NCI-H1092 (cell line): ENCODE data around the gene GABRG3.
"Not testable (repeated sequence)": the region's sequence is repeated elsewhere in the genome, so short reads cannot be mapped to it uniquely, and the experiment has no call there.

Experiments used
- DNase-seq: peaks from one replicate; lab custom pipeline; 2025; lab: John Stamatoyannopoulos, UW

Gene GABRG3

DNA sequence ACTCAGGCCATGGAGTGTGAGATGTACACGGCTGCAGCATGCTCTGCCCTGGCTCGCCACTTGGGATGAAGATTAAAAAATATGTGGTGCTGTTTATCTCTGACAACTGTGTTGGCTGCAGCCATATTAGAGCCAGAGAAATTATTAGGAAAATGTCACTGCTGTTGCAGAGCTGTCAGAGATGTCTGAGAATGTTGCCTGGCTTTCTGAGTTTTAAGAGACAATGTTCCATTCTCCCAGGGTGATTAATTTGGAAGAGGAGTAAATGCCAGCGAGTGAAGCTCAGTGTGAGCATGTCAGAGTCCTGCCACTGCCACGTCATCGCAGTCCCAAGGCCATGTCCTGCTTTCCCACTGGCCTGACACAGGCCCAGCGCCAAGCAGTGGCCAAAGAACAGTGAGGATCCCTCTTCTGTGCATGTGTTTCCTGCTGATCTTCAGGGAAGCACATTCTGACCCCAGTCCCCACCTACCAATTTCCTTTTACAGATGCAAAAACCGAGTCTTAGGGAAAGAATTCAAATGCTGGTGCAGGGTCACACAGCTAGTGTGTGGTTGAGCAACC lies 370.9 kb downstream of the GABRG3 start:
- DNase-seq = no peak

- DNase-seq = no peak
Measured at GRCh38 chr15:27342991-27343390, 372.0 kb downstream of the GABRG3 start.

DNA sequence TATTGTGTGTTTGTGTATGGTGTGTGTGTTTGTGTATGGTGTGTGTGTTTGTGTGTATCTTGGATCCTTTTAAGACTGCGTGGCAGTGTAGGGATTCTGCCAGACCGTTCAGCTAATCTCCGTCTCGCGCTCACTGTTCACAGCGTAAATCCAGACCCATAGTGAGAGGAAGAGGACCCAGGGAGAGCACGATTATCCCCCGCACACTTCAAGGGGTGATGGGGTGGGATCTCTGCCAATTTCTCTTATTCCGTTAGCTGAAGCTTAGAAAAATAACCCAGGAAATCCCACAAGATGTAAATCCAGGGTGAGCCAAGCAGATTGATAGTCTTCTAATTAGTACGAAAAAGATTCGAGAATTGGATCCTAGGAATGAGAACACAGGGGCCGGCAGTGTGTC lies 381.2 kb downstream of the GABRG3 start:
- no peak for DNase-seq

DNA sequence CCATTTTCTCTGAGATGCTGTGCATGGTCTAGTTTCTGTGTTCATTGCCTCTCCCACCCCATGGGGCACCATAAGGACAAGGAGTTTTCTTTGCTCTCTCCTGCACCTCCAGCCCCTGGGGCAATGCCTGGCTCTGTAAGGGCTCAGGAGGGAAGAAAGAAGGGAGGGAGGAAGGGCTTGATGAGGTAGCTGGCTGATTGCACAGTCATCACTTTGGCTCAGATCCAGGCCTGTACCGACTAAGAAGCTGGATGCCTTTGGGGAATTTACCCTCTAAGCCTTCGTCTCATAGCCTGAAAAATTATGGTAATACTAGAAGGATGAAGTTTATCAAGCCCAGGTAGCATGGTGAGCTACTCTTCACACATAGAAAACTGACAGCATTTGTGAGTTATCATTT lies 382.9 kb downstream of the GABRG3 start:
- no peak for DNase-seq

- no peak for DNase-seq
Measured at GRCh38 chr15:27358751-27359434, 387.9 kb downstream of the GABRG3 start.

DNA sequence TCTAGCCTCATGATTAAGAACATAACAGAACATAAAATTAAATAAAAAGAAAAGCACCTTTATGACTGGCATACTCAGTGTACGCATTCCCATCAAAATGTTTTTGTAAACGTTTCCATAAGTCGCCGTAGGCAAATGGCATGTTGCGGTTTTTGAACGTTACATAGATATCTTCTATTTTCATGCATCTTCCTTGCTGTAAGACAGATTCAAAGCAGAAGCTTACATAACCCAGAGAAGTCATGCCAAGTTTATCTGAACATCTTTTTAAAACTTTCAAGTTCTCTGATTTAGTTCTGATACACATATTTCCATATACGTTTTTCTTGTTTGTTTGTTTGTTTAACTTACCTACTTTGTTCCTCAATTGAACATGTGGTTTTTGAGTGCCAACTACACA lies 388.6 kb downstream of the GABRG3 start:
- DNase-seq = no peak

DNA sequence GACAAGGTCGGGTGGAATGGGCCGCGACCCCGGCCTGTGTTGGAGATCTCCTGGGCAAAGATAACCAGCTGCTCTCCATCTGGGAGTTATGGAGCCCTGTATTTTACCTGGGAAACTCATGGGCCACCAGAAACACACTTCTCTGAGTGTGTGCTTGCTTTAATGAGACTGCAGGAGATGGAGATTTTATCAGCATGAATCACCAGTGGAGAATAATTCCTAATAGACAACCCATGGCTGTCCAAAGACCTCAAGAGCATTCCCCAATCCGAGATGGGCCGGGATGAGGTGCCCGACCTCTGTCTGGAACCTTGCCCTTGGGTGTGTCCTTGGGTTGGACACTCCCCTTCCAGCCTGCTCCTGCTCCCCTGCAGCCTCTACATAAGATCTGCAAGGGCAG lies 389.3 kb downstream of the GABRG3 start:
- no peak for DNase-seq

GRCh38 chr15:27361438-27361837 lies 390.5 kb downstream of the GABRG3 start:
- no peak for DNase-seq

DNA sequence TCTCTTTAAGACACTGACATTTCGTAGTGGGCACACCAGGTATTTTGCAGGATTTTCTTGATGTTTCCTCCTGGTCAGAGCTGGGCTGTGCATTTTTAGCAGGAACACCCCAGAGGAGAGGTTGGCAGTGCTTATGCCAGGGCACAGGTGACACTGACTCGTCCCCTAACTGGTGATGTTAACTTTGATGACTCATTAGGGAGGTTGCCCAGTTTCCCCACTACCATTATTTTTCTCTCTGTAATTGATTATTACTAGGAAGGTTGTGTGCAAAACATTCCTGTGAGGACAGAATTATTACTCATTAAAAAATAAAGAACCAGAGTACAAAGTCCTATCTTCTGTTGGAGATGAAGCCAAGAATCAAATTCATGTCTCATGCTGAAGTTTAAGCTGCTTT lies 394.5 kb downstream of the GABRG3 start:
- DNase-seq = no peak

DNA sequence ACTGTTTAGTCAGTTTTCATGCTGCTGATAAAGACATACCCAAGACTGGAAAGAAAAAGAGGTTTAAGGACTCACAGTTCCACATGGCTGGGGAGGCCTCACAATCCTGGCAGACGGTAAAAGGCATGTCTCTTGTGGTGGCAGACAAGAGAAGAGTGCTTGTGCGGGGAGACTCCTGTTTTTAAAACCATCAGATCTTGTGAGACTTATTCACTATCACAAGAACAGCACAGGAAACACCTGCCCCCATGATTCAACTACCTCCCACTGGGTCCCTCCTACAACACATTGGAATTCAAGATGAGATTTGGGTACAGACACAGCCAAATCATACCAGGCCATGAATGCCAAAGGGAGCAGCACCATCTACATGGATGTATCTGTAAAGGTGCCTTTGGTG lies 406.4 kb downstream of the GABRG3 start:
- not testable (repeated sequence) for DNase-seq

DNA sequence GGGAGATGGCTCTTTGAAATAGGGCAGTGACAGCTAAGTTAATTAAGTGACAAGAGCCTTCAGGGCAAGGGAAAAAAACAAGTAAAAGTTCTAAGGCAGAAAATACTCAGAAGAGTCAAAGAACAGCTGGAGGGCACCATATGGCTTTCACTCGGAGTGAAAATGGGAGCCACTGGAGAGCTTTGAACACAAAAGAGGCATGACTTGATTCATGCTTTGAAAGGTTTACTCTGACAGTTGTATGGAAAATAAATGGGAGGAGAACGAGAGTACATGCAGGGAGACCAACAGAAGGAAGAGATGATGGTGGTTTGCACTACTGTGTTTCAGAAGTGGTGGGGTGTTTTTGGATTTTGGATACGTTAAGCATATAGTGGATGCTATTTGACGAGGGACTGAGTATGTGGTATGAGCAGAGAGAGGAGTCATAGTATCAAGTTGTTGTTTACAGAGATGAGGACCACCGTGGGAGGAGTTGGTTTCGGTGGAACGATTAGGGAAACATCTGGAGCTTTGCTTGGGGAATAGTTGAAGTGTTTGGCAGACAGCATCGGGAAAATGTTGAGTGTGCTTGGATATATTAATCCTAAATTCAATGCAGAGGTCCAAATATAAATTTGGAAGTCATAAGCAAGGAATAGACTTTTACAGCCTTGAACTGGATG lies 411.5 kb downstream of the GABRG3 start:
- no peak for DNase-seq

- DNase-seq = no peak
Measured at GRCh38 chr15:27383726-27384125, 412.7 kb downstream of the GABRG3 start.

GRCh38 chr15:27392163-27392562 lies 421.2 kb downstream of the GABRG3 start:
- no peak for DNase-seq

DNA sequence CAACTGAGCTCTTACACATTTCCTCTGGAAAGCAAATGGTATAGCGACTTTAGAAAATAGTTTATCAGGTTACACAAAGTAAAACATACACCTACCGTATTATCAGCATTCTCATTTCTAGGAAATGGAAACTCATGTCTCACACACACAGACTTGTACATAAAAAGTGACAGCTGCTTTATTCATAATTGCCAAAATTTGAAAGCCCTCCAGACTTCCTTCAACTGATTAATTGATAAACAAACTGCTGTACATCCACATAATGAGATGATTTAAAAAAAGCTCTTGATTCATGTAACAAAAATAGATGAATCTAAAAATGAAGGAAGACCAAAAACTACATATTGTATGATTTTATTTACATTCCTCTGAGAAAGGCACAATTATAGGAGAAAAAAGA lies 425.5 kb downstream of the GABRG3 start:
- DNase-seq = no peak

GRCh38 chr15:27396996-27397395 lies 426.0 kb downstream of the GABRG3 start:
- DNase-seq = no peak

DNA sequence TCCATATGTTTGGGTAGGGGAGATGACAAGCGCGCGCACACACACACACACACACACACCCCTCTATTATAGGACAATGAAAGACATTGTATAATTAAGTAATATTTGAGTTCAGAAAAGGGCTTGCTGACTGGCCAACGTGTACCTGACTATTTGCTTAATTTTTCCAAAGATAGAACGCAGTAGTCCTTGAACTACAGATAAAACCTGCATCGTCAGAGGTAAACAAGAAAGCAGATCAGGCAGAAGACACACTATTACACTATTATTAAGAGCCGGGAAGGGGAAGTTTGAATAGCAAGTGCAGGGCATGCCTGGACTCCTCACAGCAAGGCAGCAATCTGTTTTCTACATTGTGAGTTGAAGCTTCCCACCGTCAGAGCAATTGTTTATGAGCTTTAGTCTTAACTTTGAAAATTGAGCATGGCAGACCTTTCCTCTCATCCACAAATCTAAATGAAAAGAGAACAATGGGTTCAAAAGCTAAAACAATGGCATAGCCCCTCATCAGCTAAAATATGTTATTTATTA lies 427.7 kb downstream of the GABRG3 start:
- no peak for DNase-seq

DNA sequence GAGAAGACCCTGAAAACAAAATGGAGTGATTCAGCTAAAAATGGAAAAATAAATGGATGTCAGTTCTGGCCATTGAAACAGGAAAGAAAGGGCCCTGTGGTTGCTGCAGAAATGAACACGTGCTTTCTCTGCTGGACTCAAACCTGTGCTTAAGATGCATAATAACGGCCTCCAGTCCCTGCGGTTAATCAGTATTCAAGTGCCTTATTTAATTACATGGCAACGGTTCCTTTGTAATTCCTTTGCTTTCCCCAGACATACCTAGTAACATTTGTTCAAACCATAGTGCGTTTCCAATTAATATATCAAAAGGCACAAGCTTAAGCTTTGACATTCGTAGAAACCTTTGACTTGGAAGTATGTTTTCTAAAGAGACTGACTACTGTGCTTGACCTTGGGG lies 428.3 kb downstream of the GABRG3 start:
- DNase-seq = no peak

DNA sequence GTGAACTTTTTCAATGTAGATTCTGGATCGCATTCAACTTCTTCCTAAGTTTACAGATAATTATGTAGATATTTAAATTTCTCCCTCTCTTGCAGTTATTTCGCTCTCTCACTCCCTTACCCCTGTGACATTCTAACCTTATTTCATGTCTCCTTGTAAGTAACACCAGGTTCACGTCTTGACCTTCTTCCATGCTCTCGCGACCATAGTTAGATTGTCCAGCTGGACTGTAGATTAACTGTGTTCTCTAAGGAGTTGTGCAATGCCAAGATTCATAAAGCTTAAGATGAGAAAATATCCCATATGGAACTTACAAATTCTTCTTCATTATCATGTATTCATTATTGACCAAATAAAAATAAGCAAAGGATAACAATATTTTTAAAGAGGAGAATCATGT lies 430.5 kb downstream of the GABRG3 start:
- no peak for DNase-seq

GRCh38 chr15:27408428-27408827 lies 437.4 kb downstream of the GABRG3 start:
- no peak for DNase-seq

GRCh38 chr15:27410996-27411605 lies 440.1 kb downstream of the GABRG3 start:
- no peak for DNase-seq

- DNase-seq = peak; percentile 27
Measured at GRCh38 chr15:27412415-27412814, 441.4 kb downstream of the GABRG3 start.

DNA sequence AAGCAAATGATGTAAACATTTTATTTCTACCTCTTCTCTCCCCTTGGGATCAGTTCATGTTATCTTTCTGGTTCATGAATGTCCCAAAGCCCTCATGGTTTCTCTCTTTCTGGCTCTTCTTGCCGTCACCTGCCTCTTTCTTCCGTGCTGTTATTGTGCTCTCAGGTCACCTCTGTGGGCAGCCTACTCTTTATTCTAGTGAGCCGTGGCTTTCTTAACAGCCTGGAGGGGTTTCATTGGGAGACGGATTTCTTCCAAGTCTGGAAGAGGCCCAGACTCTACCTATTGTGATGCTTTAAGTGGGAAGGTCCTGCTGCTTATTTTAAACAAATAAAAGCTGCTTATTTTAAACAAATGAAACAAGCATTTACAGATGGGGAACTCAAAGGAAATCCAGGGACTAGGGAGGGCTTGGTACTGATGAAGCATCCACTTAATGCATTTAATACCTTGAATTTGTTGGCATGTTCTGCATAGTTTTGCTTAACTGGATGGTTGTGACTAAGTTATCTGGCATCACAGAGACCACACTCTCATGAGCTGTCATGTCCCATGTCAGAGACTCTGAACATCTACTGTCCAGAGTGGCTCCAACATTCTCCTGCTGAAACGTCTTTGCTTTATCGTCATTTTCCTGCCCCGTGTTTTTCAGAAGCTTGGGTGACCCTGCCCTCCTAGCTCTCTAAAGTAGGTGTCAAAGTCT lies 443.3 kb downstream of the GABRG3 start:
- DNase-seq = no peak
